NCI-H2227 treated with DMSO at 0.1 percent for 48 hours (cell line): Measurements from ENCODE around the gene FCGR3B.
"Not testable (repeated sequence)": the region's sequence is repeated elsewhere in the genome, so short reads cannot be mapped to it uniquely, and the experiment has no call there.

ENCODE experiments used
- DNase-seq: peaks from one replicate; lab custom pipeline; 2025; lab: John Stamatoyannopoulos, UW

Gene FCGR3B

GRCh38 chr1:161605024-161605423, 26.0 kb downstream of the FCGR3B start:
- DNase-seq = not testable (repeated sequence)

GRCh38 chr1:161597077-161597476, 33.9 kb downstream of the FCGR3B start:
- DNase-seq = not testable (repeated sequence)

GRCh38 chr1:161595583-161595982, 35.4 kb downstream of the FCGR3B start:
- not testable (repeated sequence) for DNase-seq

GRCh38 chr1:161595173-161595572, 35.8 kb downstream of the FCGR3B start:
- DNase-seq = not testable (repeated sequence)

- DNase-seq = not testable (repeated sequence)
Observed at GRCh38 chr1:161594269-161594984, 36.5 kb downstream of the FCGR3B start.

- not testable (repeated sequence) for DNase-seq
Observed at GRCh38 chr1:161593092-161593755, 37.8 kb downstream of the FCGR3B start.

GRCh38 chr1:161592586-161592985, 38.4 kb downstream of the FCGR3B start:
- not testable (repeated sequence) for DNase-seq

GRCh38 chr1:161589920-161590319, 41.1 kb downstream of the FCGR3B start:
- not testable (repeated sequence) for DNase-seq

- not testable (repeated sequence) for DNase-seq
Observed at GRCh38 chr1:161589365-161589764, 41.6 kb downstream of the FCGR3B start.

- not testable (repeated sequence) for DNase-seq
Observed at GRCh38 chr1:161588596-161588995, 42.4 kb downstream of the FCGR3B start.

- DNase-seq = not testable (repeated sequence)
Observed at GRCh38 chr1:161582882-161583281, 48.1 kb downstream of the FCGR3B start.

- not testable (repeated sequence) for DNase-seq
Observed at GRCh38 chr1:161580879-161581537, 50.0 kb downstream of the FCGR3B start.

- DNase-seq = not testable (repeated sequence)
Observed at GRCh38 chr1:161579856-161580507, 51.0 kb downstream of the FCGR3B start.

- DNase-seq = not testable (repeated sequence)
Observed at GRCh38 chr1:161576676-161577075, 54.3 kb downstream of the FCGR3B start.
